GM12878 (cell line): Measurements from ENCODE around the gene IHH. TPM values are rescaled to one million over a fixed set of nuclear protein-coding genes. Genes with fewer than 3 reads are reported as not detected.

Experiments used
- ATAC-seq: fragments of 200-7000 bp; cut with Tn5 transposase; 3 replicates; pipeline ENCODE4 v1.9.1; 2020; ENCODE audit warnings: mild to moderate bottlenecking, moderate library complexity
- BruUV-seq: library from RNA; stranded (reverse); fragments of 400-500 nt; replicated peaks from 2 replicates; lab custom pipeline; 2021; lab: Mats Ljungman, UMichigan
- CTCF ChIA-PET: fragments of 300-600 bp; sonication (Branson Sonifier 250); formaldehyde crosslinking; extraction: SDS; loops from one replicate; lab custom pipeline; 2021; ENCODE audit warnings: inconsistent platforms; lab: Yijun Ruan, JAX
- POLR2A ChIA-PET: fragments of 350-600 bp; formaldehyde crosslinking; extraction: SDS; loops from one replicate; lab custom pipeline; 2021; ENCODE audit warnings: inconsistent platforms; lab: Charles Lee
- RAD21 ChIA-PET: fragments of 300-600 bp; sonication (Branson Sonifier 250); formaldehyde crosslinking; loops from one replicate; lab custom pipeline; 2023; ENCODE audit warnings: antibody characterized with exemption; ENCODE audit not compliant: unreplicated experiment; lab: Charles Lee
- SMC1A ChIA-PET: fragments of 300-600 bp; sonication (Branson Sonifier 250); formaldehyde crosslinking; loops from one replicate; lab custom pipeline; 2023; ENCODE audit not compliant: unreplicated experiment, uncharacterized antibody; lab: Charles Lee
- DNase-seq: peaks from one replicate; pipeline ENCODE4 v3.0.0-alpha.2; 2011; ENCODE audit warnings: low read depth, low spot score
- FAIRE-seq: peaks from 3 replicates; lab custom pipeline; 2011; peaks lifted over from hg19 to GRCh38; lab: Jason Lieb, UNC
- H2AFZ ChIP-seq: 2 replicates; pipeline ENCODE4 v1.6.0; 2011; ENCODE audit warnings: low read depth, low read length, control low read depth; ENCODE audit not compliant: control insufficient read depth
- H3K27ac ChIP-seq: 2 replicates; pipeline ENCODE4 v1.5.1; 2011; ENCODE audit warnings: control low read depth; ENCODE audit not compliant: control insufficient read depth, insufficient read depth
- H3K27me3 ChIP-seq, 2 experiments: replicated peaks in 1 of 2; 2 replicates each; pipeline versions ENCODE4 v1.6.0 to v1.6.1; 2011; ENCODE audit warnings: low read length in 1 of 2; ENCODE audit not compliant: control insufficient read depth in 2 of 2, insufficient read depth in 2 of 2
- H3K36me3 ChIP-seq, 2 experiments: 2 replicates each; pipeline ENCODE4 v1.5.1; 2011; ENCODE audit warnings: low read length in 1 of 2; ENCODE audit not compliant: control insufficient read depth in 2 of 2, insufficient read depth in 2 of 2
- H3K4me1 ChIP-seq: 2 replicates; pipeline ENCODE4 v1.6.1; 2011; ENCODE audit warnings: mild to moderate bottlenecking, low read length, moderate library complexity, mixed read lengths; ENCODE audit not compliant: control insufficient read depth, insufficient read depth
- H3K4me2 ChIP-seq: 2 replicates; pipeline ENCODE4 v1.6.0; 2011; ENCODE audit warnings: control low read depth; ENCODE audit not compliant: control insufficient read depth, insufficient read depth
- H3K4me3 ChIP-seq: fragments of 200-600 bp; sonication (generic); 2 replicates; pipeline ENCODE4 v1.5.1; 2016
- H3K79me2 ChIP-seq: 2 replicates; pipeline ENCODE4 v1.6.0; 2011; ENCODE audit warnings: low read length; ENCODE audit not compliant: control insufficient read depth, insufficient read depth
- H3K9ac ChIP-seq: 2 replicates; pipeline ENCODE4 v1.8.0; 2011; ENCODE audit warnings: low read length, control low read depth, mixed read lengths; ENCODE audit not compliant: control insufficient read depth, insufficient read depth
- H3K9me3 ChIP-seq: replicated peaks from 3 replicates; pipeline ENCODE4 v1.5.1; 2011; ENCODE audit warnings: mild to moderate bottlenecking, low read length; ENCODE audit not compliant: control insufficient read depth, insufficient read depth
- H4K20me1 ChIP-seq: 2 replicates; pipeline ENCODE4 v1.6.0; 2011; ENCODE audit not compliant: control insufficient read depth, insufficient read depth
- GATAD2B ChIP-seq: fragments of 450-650 bp; conservative IDR thresholded peaks from 2 replicates; pipeline ENCODE4 v1.6.1; 2017; ENCODE audit warnings: low read depth, mild to moderate bottlenecking, moderate library complexity
- PAX8 ChIP-seq: fragments of 450-650 bp; IDR thresholded peaks from 2 replicates; pipeline ENCODE4 v1.6.1; 2017; ENCODE audit warnings: mild to moderate bottlenecking, moderate library complexity
- RB1 ChIP-seq: fragments of 450-650 bp; formaldehyde crosslinking; IDR thresholded peaks from 2 replicates; pipeline ENCODE4 v1.6.1; 2017; ENCODE audit warnings: mild to moderate bottlenecking, borderline replicate concordance
- SUPT20H ChIP-seq: IDR thresholded peaks from 2 replicates; pipeline ENCODE4 v1.6.1; 2011; ENCODE audit warnings: low read depth, mild to moderate bottlenecking, low read length, moderate library complexity, borderline replicate concordance; ENCODE audit not compliant: control insufficient read depth
- ZNF217 ChIP-seq: fragments of 450-650 bp; IDR thresholded peaks from 2 replicates; pipeline ENCODE4 v1.6.1; 2017; ENCODE audit warnings: antibody characterized with exemption, mild to moderate bottlenecking
- WGBS: methylation state at CpG from one replicate; pipeline ENCODE4 v1.1.6; 2016; ENCODE audit warnings: low lambda C conversion rate; ENCODE audit not compliant: insufficient replicate concordance, insufficient coverage; ENCODE audit errors: missing lambda C conversion rate; 5-methylcytosine and 5-hydroxymethylcytosine counted together
- in situ Hi-C: fragments of 300-500 bp; cut with MboI; formaldehyde crosslinking; loops from 9 replicates; pipeline ENCODE4 v1.14.3; 2018; ENCODE audit warnings: mixed read lengths
- intact Hi-C: fragments of 100-400 bp; cut with micrococcal nuclease; formaldehyde crosslinking; loops from one replicate; pipeline ENCODE4 v1.14.2; 2022; ENCODE audit not compliant: unreplicated experiment
- polyA plus RNA-seq, 11 experiments: library from polyadenylated mRNA; depleted of rRNA in 4 of 11; unstranded in 6 of 11; stranded (reverse) in 5 of 11; fragments of >200 nt; fragmentation: Nextera tagmentation in 4 of 11; fragmentation: Illumina TruSeq in 1 of 11; extraction: Ambion mirVana in 4 of 11; extraction: Trizol in 1 of 11; gene quantifications; 1 replicate in 1 of 11; 2 replicates in 10 of 11; pipeline versions ENCODE4 v1.2.1 to v1.2.3, GENCODE V29; 2011 to 2016; ENCODE audit warnings: inconsistent platforms in 2 of 11, missing spikeins in 2 of 11, low read depth in 1 of 11
- total RNA-seq, 4 experiments: library from RNA; depleted of rRNA in 3 of 4; stranded (reverse); fragments of >200 nt in 3 of 4; fragmentation: Illumina TruSeq in 1 of 4; extraction: Trizol in 1 of 4; gene quantifications; 2 replicates each; pipeline versions ENCODE4 v1.2.1 to v1.2.3, GENCODE V29; 2013 to 2021

IHH gene
- total and polyA plus RNA-seq, 10 of the 15 experiments (the other 5 are each of a cell fraction or from before 2014, with no cell fraction given), result 0.04 TPM; not detected in 9

GRCh38 chr2:219109471-219109870 is 48.8 kb upstream of the IHH start:
- ChIA-PET POLR2A (no interaction called here), RAD21 (interaction anchor here (1.2 kb wide), 1 partner anchor 12 kb away, joined by 3 read pairs; no protein-coding TSS in a partner anchor), CTCF (no interaction called here), SMC1A (no interaction called here)
- intact Hi-C loops (no loop called here), in situ Hi-C loops (no loop called here)
- H3K4me2 ChIP-seq, result no peak overlapping the region
- BruUV-seq, result no TSS peak
- H3K9me3 ChIP-seq, result no peaks in the 10 kb centered on the region
- H3K4me3 ChIP-seq, result no peak overlapping the region
- H3K79me2 ChIP-seq, result no peaks in the 10 kb centered on the region
- H2AFZ ChIP-seq, result no peak overlapping the region
- no peaks in the 10 kb centered on the region for H3K4me1 ChIP-seq
- H3K9ac ChIP-seq, result no peak overlapping the region
- WGBS, result 70% methylated on average over 3 of the region's 3 CpGs
- FAIRE-seq, result no peak
- TF ChIP-seq PAX8, result no peak
- H3K36me3 ChIP-seq, result no peaks in the 10 kb centered on the region; a peak in 1 of 4 replicates
- no peak for DNase-seq
- H4K20me1 ChIP-seq, result no peaks in the 10 kb centered on the region
- H3K27ac ChIP-seq, result no peak overlapping the region
- no peaks in the 10 kb centered on the region for H3K27me3 ChIP-seq
- ATAC-seq, result no peak

GRCh38 chr2:219107758-219108157 is 47.0 kb upstream of the IHH start:
- H3K36me3 ChIP-seq, result no peaks in the 10 kb centered on the region; a peak in 1 of 4 replicates
- WGBS, result 67% methylated on average over 8 of the region's 8 CpGs
- ChIA-PET POLR2A (no interaction called here), RAD21 (no interaction called here), SMC1A (interaction anchor here (1.5 to 1.7 kb wide), 3 partner anchors 12 to 33 kb away, joined by 4 to 10 read pairs (median 4); no protein-coding TSS in a partner anchor), CTCF (interaction anchor here (2.0 to 10.8 kb wide), 3 partner anchors 11 to 46 kb away, joined by 9 to 365 read pairs (median 105); no protein-coding TSS in a partner anchor)
- FAIRE-seq (no peak), ATAC-seq (no peak), DNase-seq (no peak)
- intact Hi-C loops (no loop called here), in situ Hi-C loops (no loop called here)
- BruUV-seq, result no TSS peak
- no peak overlapping the region for H3K4me3 ChIP-seq
- no peaks in the 10 kb centered on the region for H3K9me3 ChIP-seq
- no peaks in the 10 kb centered on the region for H3K27me3 ChIP-seq
- TF ChIP-seq GATAD2B, result no peak
- TF ChIP-seq RB1, result no peak
- no peak for TF ChIP-seq SUPT20H
- TF ChIP-seq ZNF217, result no peak
- H3K4me1 ChIP-seq, result no peaks in the 10 kb centered on the region
- no peaks in the 10 kb centered on the region for H4K20me1 ChIP-seq
- no peak overlapping the region for H2AFZ ChIP-seq
- H3K4me2 ChIP-seq, result no peak overlapping the region
- H3K9ac ChIP-seq, result no peak overlapping the region
- no peak overlapping the region for H3K27ac ChIP-seq
- H3K79me2 ChIP-seq, result no peaks in the 10 kb centered on the region
